H1 (cell line): Measurements from ENCODE around the gene STARD13. TPM values are rescaled to one million over a fixed set of nuclear protein-coding genes. Genes with fewer than 3 reads are reported as not detected.

Experiments
- CHD7 ChIP-seq: fragments of 300-600 bp; sonication (generic); IDR thresholded peaks from 2 replicates; pipeline ENCODE4 v1.7.1; 2012; ENCODE audit warnings: low read length, moderate library complexity, mild to moderate bottlenecking, inconsistent platforms; ENCODE audit not compliant: insufficient replicate concordance
- SAP30 ChIP-seq: fragments of 300-600 bp; sonication (generic); IDR thresholded peaks from 2 replicates; pipeline ENCODE4 v1.7.1; 2012; ENCODE audit warnings: low read length, moderate library complexity, mild to moderate bottlenecking, inconsistent platforms; ENCODE audit not compliant: insufficient read depth, insufficient replicate concordance
- SP2 ChIP-seq: IDR thresholded peaks from 2 replicates; pipeline ENCODE4 v1.6.1; 2012; ENCODE audit warnings: mild to moderate bottlenecking, low read length, inconsistent platforms
- polyA plus RNA-seq, 7 experiments: library from polyadenylated mRNA; depleted of rRNA in 3 of 7; stranded (reverse) in 5 of 7; unstranded in 2 of 7; fragments of >200 nt in 5 of 7; fragments of 200-250 nt in 2 of 7; gene quantifications; 1 replicate in 5 of 7; 2 replicates in 1 of 7; 4 replicates in 1 of 7; pipeline versions ENCODE4 v1.2.1 to v1.2.3, GENCODE V29; 2011 to 2013; ENCODE audit warnings: missing spikeins in 2 of 7, mixed read lengths in 2 of 7
- total RNA-seq: library from RNA; stranded (reverse); fragmentation: NEBNext Ultra II Directional; extraction: Animal tissue kit (Norgen Biotek cat#: 25700); gene quantifications from 2 replicates; pipeline ENCODE4 v1.2.1, GENCODE V29; 2021

STARD13 gene
- total and polyA plus RNA-seq, 2 of the 8 experiments (the other 6 are each of a cell fraction or from before 2014, with no cell fraction given), result 0.82 to 2.9 TPM

DNA sequence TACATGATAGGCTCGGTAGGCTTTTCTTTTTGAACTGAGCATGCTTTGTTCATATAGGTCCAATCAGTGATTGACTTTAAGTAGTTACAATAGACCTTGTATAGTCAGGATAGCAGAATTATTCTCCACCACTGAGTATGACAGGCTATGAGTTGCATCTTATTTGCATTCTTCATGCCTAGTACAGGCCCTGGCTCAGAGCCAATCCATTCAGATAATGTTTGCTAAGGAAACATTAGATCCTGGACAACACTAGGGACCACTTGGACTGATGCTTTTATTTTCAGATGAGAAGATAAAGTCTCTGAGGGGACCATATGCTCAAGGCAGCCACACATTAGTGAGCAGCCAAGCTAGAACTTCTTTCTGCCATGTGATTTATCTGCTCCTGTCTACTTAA lies 135.4 kb downstream of the STARD13 start (continued):
- TF ChIP-seq CHD7 (no peak), SAP30 (no peak), SP2 (no peak)
- TF ChIP-seq, all 59 proteins: peak for 0
